HUES64 (cell line): ENCODE measurements around the gene NCOA1. TPM values are rescaled to one million over a fixed set of nuclear protein-coding genes. Genes with fewer than 3 reads are reported as not detected.

Source experiments
- H3K27ac ChIP-seq: 2 replicates; pipeline ENCODE4 v1.7.0; 2013; ENCODE audit warnings: low read depth, low read length, inconsistent platforms
- H3K27me3 ChIP-seq: 2 replicates; pipeline ENCODE4 v1.6.1; 2013; ENCODE audit warnings: mild to moderate bottlenecking, low read length; ENCODE audit not compliant: insufficient read depth
- H3K36me3 ChIP-seq: 2 replicates; pipeline ENCODE4 v1.6.1; 2013; ENCODE audit warnings: mild to moderate bottlenecking, low read length; ENCODE audit not compliant: insufficient read depth
- H3K4me1 ChIP-seq: 2 replicates; pipeline ENCODE4 v1.6.1; 2013; ENCODE audit warnings: mild to moderate bottlenecking, low read length, moderate library complexity; ENCODE audit not compliant: insufficient read depth
- H3K4me3 ChIP-seq: 2 replicates; pipeline ENCODE4 v1.5.1; 2013; ENCODE audit warnings: mild to moderate bottlenecking, low read length, moderate library complexity
- H3K9ac ChIP-seq: 2 replicates; pipeline ENCODE4 v1.6.1; 2013; ENCODE audit warnings: mild to moderate bottlenecking, low read depth, low read length
- H3K9me3 ChIP-seq: 2 replicates; pipeline ENCODE4 v1.6.1; 2013; ENCODE audit warnings: low read depth, low read length; ENCODE audit not compliant: insufficient read depth
- WGBS: fragments of 150-250, 120-280 bp; methylation state at CpG from one replicate; pipeline ENCODE4 v1.1.7; 2013; ENCODE audit warnings: missing lambda C conversion rate; 5-methylcytosine and 5-hydroxymethylcytosine counted together
- polyA plus RNA-seq, 2 experiments: library from polyadenylated mRNA; stranded (reverse); fragments of 50-300 nt; gene quantifications; one replicate each; pipeline ENCODE4 v1.2.3, GENCODE V29; 2013

NCOA1 gene
- 9.9 TPM for polyA plus RNA-seq (2013, experiment 1 of 2)
- polyA plus RNA-seq (2013, experiment 2 of 2): 9.8 TPM

GRCh38 chr2:24490690-24491541, at the start of gene NCOA1:
NCOA1 (plus strand) TSS chr2:24491254; CDS start chr2:24658678, 167,424 bp downstream.
- peak within 1 kb of the TSS; percentile 83 for H3K4me3 ChIP-seq
- peaks cover 20% of the 10 kb centered on the region for H3K4me1 ChIP-seq
- H3K27ac ChIP-seq: peak within 1 kb of the TSS; percentile 88; the same call in 1 of the 2 replicates
- H3K36me3 ChIP-seq: no peaks in the 10 kb centered on the region
- peaks cover 15% of the 10 kb centered on the region for H3K27me3 ChIP-seq
- H3K9me3 ChIP-seq: no peaks in the 10 kb centered on the region
- peak within 1 kb of the TSS; percentile 71 for H3K9ac ChIP-seq
- WGBS: under 1% methylated on average over 113 of the region's 113 CpGs

DNA sequence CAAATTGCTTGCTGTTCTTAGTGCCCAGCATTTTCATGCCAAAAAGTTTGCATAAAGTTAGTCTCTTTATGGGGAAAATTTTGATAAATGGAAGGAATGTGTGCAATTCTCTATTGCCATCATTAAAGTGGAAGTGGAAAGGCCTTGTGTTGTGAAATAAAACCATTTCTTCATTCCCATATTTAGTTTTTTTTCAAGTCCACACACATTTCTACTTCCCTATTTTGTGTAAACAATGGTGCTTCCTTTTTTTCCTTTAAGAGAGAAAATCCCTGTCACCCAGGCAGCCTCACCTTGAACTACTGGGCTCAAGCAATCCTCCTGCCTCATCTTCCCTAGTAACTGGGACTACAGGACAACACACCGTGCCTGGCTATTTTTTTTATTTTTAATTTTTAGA, 42.3 kb upstream of the NCOA1 start:
- Histone ChIP-seq H3K4me3 (no peak overlapping the region), H3K27ac (no peak overlapping the region), H3K9me3 (peaks cover 15% of the 10 kb centered on the region), H3K36me3 (no peaks in the 10 kb centered on the region), H3K4me1 (no peaks in the 10 kb centered on the region), H3K9ac (no peak overlapping the region), H3K27me3 (no peaks in the 10 kb centered on the region)
- WGBS: 100% methylated on average over 1 of the region's 1 CpG

DNA sequence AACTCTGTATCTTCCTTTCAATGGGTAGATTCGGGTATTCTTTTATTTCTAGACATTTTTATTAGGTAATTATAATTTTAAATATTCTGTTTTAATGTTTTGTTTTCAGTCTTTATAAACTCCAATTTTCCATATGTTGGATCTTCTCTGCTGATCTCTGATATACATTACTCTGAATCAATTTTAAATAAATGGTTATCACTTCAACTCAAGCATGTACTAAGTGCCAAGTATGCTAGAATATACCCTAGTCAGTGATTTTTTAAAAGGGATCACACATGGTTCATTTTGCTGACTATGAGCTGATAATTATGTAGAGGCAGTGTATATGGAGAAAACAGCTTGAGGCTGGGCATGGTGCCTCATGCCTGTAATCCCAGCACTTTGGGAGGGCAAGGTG, 41.7 kb upstream of the NCOA1 start:
- no peak overlapping the region for H3K4me3 ChIP-seq
- no peaks in the 10 kb centered on the region for H3K36me3 ChIP-seq
- H3K27me3 ChIP-seq: no peaks in the 10 kb centered on the region
- H3K9me3 ChIP-seq: peaks cover 15% of the 10 kb centered on the region
- H3K9ac ChIP-seq: no peak overlapping the region
- H3K4me1 ChIP-seq: no peaks in the 10 kb centered on the region
- WGBS: no CpG with 5 or more reads among the region's 1 CpG
- no peak overlapping the region for H3K27ac ChIP-seq

DNA sequence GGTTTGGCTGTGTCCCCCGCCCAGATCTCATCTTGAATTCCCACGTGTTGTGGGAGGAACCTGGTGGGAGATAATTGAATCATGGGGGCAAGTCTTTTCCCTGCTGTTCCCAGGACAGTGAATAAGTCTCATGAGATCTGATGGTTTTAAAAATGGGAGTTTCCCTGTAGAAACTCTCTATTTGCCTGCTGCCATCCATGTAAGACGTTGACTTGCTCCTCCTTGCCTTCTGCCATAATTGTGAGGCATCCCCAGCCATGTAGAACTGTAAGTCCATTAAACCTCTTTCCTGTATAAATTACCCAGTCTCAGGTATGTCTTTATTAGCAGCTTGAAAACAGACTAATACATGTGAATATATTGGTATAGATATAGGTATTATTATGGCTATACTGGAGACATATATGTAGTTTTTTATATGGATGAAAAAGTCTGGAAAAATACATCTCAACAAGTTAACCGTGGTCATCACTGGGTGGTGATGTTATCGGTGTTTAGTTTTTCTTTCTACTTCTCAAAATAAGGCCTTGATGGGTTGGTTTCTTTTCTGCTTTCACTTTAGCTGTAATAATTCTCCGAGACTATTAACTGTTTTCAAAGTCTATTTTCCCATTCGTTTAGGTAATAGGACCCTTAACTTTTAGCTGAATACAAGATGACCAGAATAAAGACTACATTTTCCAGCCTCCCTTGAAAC, 39.1 kb upstream of the NCOA1 start:
- Histone ChIP-seq H3K27ac (no peak overlapping the region), H3K9ac (no peak overlapping the region), H3K27me3 (no peaks in the 10 kb centered on the region), H3K9me3 (peaks cover 15% of the 10 kb centered on the region), H3K4me3 (no peak overlapping the region), H3K36me3 (no peaks in the 10 kb centered on the region), H3K4me1 (no peaks in the 10 kb centered on the region)
- 90% methylated on average over 6 of the region's 7 CpGs for WGBS

- Histone ChIP-seq H3K4me3 (no peak overlapping the region), H3K4me1 (no peaks in the 10 kb centered on the region), H3K27me3 (no peaks in the 10 kb centered on the region), H3K36me3 (no peaks in the 10 kb centered on the region), H3K9me3 (peaks cover 15% of the 10 kb centered on the region), H3K9ac (no peak overlapping the region), H3K27ac (no peak overlapping the region)
- 100% methylated on average over 3 of the region's 4 CpGs for WGBS
These were observed 38.6 kb upstream of the NCOA1 start for GRCh38 chr2:24452502-24452885.

DNA sequence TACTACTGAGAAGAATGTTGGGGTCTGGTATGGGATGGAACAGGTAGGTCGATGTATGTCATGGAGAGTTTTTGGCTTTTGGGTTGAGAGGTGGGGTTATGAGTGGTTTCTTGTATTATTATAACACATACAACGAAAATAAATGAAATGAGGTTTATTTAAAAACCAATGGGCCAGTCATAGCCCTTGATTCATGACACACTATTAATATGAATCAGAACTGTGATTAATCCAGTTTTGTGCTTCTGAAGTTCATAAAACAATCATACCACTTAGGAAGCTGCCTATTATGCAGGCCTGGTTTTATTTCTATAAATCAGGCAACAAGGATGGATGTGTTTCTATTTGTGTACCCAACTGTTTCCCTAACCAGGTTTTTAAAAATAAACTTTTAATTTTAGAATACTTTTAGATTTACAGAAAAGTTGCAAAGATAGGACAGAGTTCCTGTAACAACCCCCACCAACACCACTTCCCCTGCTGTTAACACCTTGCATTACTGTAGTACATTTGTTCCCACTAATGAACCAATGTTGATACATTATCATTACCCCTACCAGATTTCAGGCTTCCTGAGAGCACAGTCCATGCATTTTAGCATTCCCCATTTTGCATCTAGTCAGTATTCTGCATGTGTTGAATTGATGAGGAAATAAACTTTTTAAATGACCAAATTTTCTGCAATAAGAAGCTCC, 37.5 kb upstream of the NCOA1 start:
- H3K36me3 ChIP-seq: no peaks in the 10 kb centered on the region
- H3K9me3 ChIP-seq: peaks cover 14% of the 10 kb centered on the region
- H3K4me1 ChIP-seq: no peaks in the 10 kb centered on the region
- no peak overlapping the region for H3K9ac ChIP-seq
- no peak overlapping the region for H3K4me3 ChIP-seq
- H3K27ac ChIP-seq: no peak overlapping the region
- 100% methylated on average over 1 of the region's 2 CpGs for WGBS
- H3K27me3 ChIP-seq: no peaks in the 10 kb centered on the region

GRCh38 chr2:24454294-24454693, 36.8 kb upstream of the NCOA1 start:
- Histone ChIP-seq H3K9me3 (peaks cover 7% of the 10 kb centered on the region; the same call in 1 of the 2 replicates), H3K4me1 (no peaks in the 10 kb centered on the region), H3K9ac (no peak overlapping the region), H3K27me3 (no peaks in the 10 kb centered on the region), H3K4me3 (no peak overlapping the region), H3K36me3 (no peaks in the 10 kb centered on the region), H3K27ac (no peak overlapping the region)
- 79% methylated on average over 12 of the region's 12 CpGs for WGBS

DNA sequence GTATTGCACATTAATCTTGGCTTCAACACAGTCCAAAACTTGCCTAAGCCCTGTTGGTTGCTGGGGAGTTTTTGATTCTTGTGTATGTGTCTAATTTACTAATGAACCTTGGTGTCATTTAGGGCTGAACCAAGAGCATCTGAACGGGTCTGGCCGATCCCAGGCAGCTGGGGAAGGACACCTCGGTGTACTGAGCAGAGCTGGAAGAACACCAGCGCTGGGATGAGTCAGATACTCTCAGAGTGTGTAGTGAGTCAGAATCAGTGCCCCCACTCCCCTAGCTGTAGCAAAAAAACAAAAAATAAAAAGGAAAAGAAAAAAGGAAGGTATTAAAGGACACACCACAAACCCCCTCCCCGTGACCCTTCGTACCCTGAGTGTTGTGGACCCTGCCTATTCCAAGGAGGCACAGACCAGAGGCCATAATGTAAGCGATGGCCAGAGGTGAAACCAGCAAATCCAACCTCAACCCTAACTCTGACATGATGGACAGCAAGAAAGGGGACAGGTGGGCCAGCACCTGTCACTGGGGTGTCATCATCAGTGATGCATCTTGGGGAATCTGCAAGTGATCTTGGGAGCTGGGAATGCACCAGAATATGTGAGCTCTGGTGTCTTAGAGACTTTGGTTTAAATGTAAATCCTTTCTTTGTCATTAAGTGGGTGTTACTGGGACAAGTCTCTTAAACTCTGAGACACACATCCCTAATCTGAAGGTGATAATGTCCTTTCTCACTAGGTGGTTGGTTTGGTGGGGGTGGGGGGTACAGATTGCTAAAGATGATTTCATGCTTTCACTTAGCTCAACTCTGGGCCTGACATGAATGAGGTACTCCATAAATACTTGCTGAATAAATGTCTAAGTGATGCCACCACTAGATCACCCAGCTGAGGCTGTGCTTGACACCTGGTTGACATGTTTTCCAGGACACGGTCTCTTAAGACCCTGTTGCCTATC, 34.2 kb upstream of the NCOA1 start:
- Histone ChIP-seq H3K27ac (no peak overlapping the region), H3K36me3 (no peaks in the 10 kb centered on the region), H3K9ac (no peak overlapping the region), H3K4me1 (peaks cover 6% of the 10 kb centered on the region; the same call in 1 of the 2 replicates), H3K27me3 (no peaks in the 10 kb centered on the region), H3K4me3 (no peak overlapping the region), H3K9me3 (no peaks in the 10 kb centered on the region)
- 58% methylated on average over 8 of the region's 8 CpGs for WGBS

- WGBS: 94% methylated on average over 4 of the region's 5 CpGs
These were observed 33.2 kb upstream of the NCOA1 start for GRCh38 chr2:24457696-24458386.

More at GRCh38 chr2:24457696-24458386, 33.2 kb upstream of the NCOA1 start:
- Histone ChIP-seq H3K9me3 (no peaks in the 10 kb centered on the region), H3K4me3 (no peak overlapping the region), H3K36me3 (no peaks in the 10 kb centered on the region), H3K9ac (no peak overlapping the region), H3K27me3 (no peaks in the 10 kb centered on the region), H3K27ac (no peak overlapping the region), H3K4me1 (peaks cover 6% of the 10 kb centered on the region; the same call in 1 of the 2 replicates)
